Measurements from ENCODE around the gene P2RY1.

P2RY1 gene

GRCh38 chr3:152823173-152823572, 11.8 kb upstream of the P2RY1 start (continued):
- TF ChIP-seq ZNF610 (tag by site-specific recombination; IDR thresholded peaks at IDR 0.05; ENCODE audit: borderline replicate concordance) (no peak), ZNF324 (tag by site-specific recombination; IDR thresholded peaks at IDR 0.05) (no peak), ZNF76 (tag by site-specific recombination; IDR thresholded peaks at IDR 0.05; ENCODE audit: borderline replicate concordance, low read depth) (no peak)

DNA sequence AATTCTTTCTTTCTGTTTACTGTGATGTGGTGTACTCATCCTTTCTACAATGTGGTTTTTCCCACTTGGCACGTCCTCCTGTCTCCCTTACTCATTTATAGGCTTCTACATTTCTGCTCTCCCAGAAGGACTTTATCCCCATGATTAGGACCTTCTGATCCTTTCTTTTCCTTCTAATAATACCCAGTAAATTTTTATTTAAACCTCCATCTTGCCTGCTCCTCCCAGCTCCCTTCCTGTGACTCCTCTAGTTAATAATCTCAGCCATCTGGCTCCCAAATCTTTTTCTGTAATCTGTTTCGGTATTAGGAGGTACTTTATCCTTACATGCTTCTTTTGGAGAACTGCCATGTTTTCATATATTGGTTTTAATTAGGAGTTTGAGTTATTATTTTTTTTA, 11.2 kb upstream of the P2RY1 start:
- no peak overlapping the region for H3K27ac ChIP-seq (ENCODE audit: extremely low read depth, low read depth, low read length)
- H3K36me3 ChIP-seq (ENCODE audit: control insufficient read depth in 2 of 2, insufficient read depth in 1 of 2, low read length in 2 of 2): no peaks in the 10 kb centered on the region
- no peaks in the 10 kb centered on the region for H3K4me1 ChIP-seq (ENCODE audit: control insufficient read depth, insufficient read depth, low read length)
- H3K9me3 ChIP-seq (ENCODE audit: control insufficient read depth, insufficient read depth, low read depth, low read length): no peaks in the 10 kb centered on the region
- no peak for TF ChIP-seq ZNF610 (tag by site-specific recombination; IDR thresholded peaks at IDR 0.05; ENCODE audit: borderline replicate concordance)
- no peak for TF ChIP-seq ZNF239 (tag by site-specific recombination; IDR thresholded peaks at IDR 0.05)
- no peak for TF ChIP-seq TRIM28 (IDR thresholded peaks at IDR 0.05; ENCODE audit: borderline replicate concordance, low read length)
- CTCF ChIA-PET: no interaction called here
- POLR2A ChIA-PET: no interaction called here
- no peak overlapping the region for H3K4me3 ChIP-seq (ENCODE audit: low read depth, low read length)

DNA sequence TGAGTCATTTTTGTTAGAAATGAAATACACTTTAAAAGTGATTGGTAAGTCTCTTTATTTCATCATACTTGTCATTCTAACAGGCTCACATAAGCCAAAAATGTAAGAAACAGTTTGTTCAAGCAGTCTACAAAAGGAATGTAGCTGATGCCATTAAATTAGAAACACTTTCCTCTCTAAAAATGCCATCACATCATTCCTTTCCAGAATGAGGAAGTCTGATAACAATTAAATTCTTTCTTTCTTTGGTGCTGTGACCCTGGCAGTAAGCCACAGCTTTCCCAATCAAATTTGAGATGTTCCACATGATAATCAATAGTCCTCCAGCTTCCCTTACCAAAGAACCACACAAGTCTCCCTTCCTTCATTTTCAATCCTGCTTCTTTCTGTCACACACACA, 9.4 kb upstream of the P2RY1 start:
- ChIA-PET POLR2A (no interaction called here), CTCF (interaction anchor here (1.4 kb wide), 1 partner anchor 9 kb away, joined by 3 read pairs; the partner anchor contains the start of gene P2RY1)
- no peaks in the 10 kb centered on the region for H3K36me3 ChIP-seq (ENCODE audit: control insufficient read depth in 2 of 2, insufficient read depth in 1 of 2, low read length in 2 of 2)
- no peaks in the 10 kb centered on the region for H3K4me1 ChIP-seq (ENCODE audit: control insufficient read depth, insufficient read depth, low read length)
- H3K9me3 ChIP-seq (ENCODE audit: control insufficient read depth, insufficient read depth, low read depth, low read length): no peaks in the 10 kb centered on the region
- TF ChIP-seq SP2 (tag by site-specific recombination; IDR thresholded peaks at IDR 0.05) (no peak), SP7 (tag by site-specific recombination; IDR thresholded peaks at IDR 0.05) (no peak), PRDM4 (tag by site-specific recombination; IDR thresholded peaks at IDR 0.05) (no peak), ZNF571 (tag by site-specific recombination; IDR thresholded peaks at IDR 0.05) (no peak)
- no peak overlapping the region for H3K4me3 ChIP-seq (ENCODE audit: low read depth, low read length)
- H3K27ac ChIP-seq (ENCODE audit: extremely low read depth, low read depth, low read length): no peak overlapping the region

GRCh38 chr3:152826476-152826875, 8.5 kb upstream of the P2RY1 start:
- Histone ChIP-seq H3K9me3 (ENCODE audit: control insufficient read depth, insufficient read depth, low read depth, low read length) (no peaks in the 10 kb centered on the region), H3K4me1 (ENCODE audit: control insufficient read depth, insufficient read depth, low read length) (no peaks in the 10 kb centered on the region), H3K27ac (ENCODE audit: extremely low read depth, low read depth, low read length) (no peak overlapping the region), H3K36me3 (ENCODE audit: control insufficient read depth in 2 of 2, insufficient read depth in 1 of 2, low read length in 2 of 2) (no peaks in the 10 kb centered on the region), H3K4me3 (ENCODE audit: low read depth, low read length) (no peak overlapping the region)
- ChIA-PET POLR2A (no interaction called here), CTCF (no interaction called here)
- TF ChIP-seq ZNF174 (tag by site-specific recombination; IDR thresholded peaks at IDR 0.05) (no peak), ZNF701 (tag by site-specific recombination; IDR thresholded peaks at IDR 0.05) (no peak), ZNF324 (tag by site-specific recombination; IDR thresholded peaks at IDR 0.05) (no peak), ZNF366 (tag by site-specific recombination; conservative IDR thresholded peaks at IDR 0.05) (no peak), ZNF596 (tag by site-specific recombination; IDR thresholded peaks at IDR 0.05) (no peak)

- CTCF ChIA-PET: no interaction called here
- Histone ChIP-seq H3K36me3 (ENCODE audit: control insufficient read depth in 2 of 2, insufficient read depth in 1 of 2, low read length in 2 of 2) (no peaks in the 10 kb centered on the region), H3K27ac (ENCODE audit: extremely low read depth, low read depth, low read length) (no peak overlapping the region), H3K9me3 (ENCODE audit: control insufficient read depth, insufficient read depth, low read depth, low read length) (no peaks in the 10 kb centered on the region), H3K4me3 (ENCODE audit: low read depth, low read length) (no peak overlapping the region), H3K4me1 (ENCODE audit: control insufficient read depth, insufficient read depth, low read length) (no peaks in the 10 kb centered on the region)
- POLR2A ChIA-PET: no interaction called here
- TF ChIP-seq ZNF791 (tag by site-specific recombination; IDR thresholded peaks at IDR 0.05) (no peak), ZNF24 (tag by site-specific recombination; IDR thresholded peaks at IDR 0.05) (no peak), SP2 (tag by site-specific recombination; IDR thresholded peaks at IDR 0.05) (no peak), KLF17 (tag by site-specific recombination; IDR thresholded peaks at IDR 0.05) (no peak), ZFP69B (tag by site-specific recombination; IDR thresholded peaks at IDR 0.05) (no peak), RBAK (tag by site-specific recombination; IDR thresholded peaks at IDR 0.05) (no peak), ZNF114 (tag by site-specific recombination; IDR thresholded peaks at IDR 0.05) (no peak), ZNF148 (tag by site-specific recombination; IDR thresholded peaks at IDR 0.05; ENCODE audit: borderline replicate concordance) (no peak)
- TF ChIP-seq, protein P1, sequence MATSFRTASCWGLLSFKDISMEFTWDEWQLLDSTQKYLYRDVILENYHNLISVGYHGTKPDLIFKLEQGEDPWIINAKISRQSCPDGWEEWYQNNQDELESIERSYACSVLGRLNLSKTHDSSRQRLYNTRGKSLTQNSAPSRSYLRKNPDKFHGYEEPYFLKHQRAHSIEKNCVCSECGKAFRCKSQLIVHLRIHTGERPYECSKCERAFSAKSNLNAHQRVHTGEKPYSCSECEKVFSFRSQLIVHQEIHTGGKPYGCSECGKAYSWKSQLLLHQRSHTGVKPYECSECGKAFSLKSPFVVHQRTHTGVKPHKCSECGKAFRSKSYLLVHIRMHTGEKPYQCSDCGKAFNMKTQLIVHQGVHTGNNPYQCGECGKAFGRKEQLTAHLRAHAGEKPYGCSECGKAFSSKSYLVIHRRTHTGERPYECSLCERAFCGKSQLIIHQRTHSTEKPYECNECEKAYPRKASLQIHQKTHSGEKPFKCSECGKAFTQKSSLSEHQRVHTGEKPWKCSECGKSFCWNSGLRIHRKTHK (tag by site-specific recombination; IDR thresholded peaks at IDR 0.05): no peak
Observed at GRCh38 chr3:152827313-152827712, 7.6 kb upstream of the P2RY1 start.
